ENCODE results near the gene URB1.

GRCh38 chr21:32386195-32386870 lies 6.5 kb downstream of the URB1 start:
- TF ChIP-seq CTCF (IDR thresholded peaks at IDR 0.05; ENCODE audit: low read depth, low read length): no peak
- no peak for TF ChIP-seq MAX (IDR thresholded peaks at IDR 0.05; ENCODE audit: low read depth, low read length)
- no peak for TF ChIP-seq MYC (IDR thresholded peaks at IDR 0.05; ENCODE audit: low read depth, low read length)
- no peak for TF ChIP-seq POLR2A (IDR thresholded peaks at IDR 0.05; ENCODE audit: extremely low read depth, insufficient read length)

All from NB4 (cell line).